Breast epithelium (tissue), 3 donors: ENCODE data around the gene CYB5A.

Experiments
- CTCF ChIP-seq, 3 donors: fragments of 450-650 bp; IDR thresholded peaks; one replicate each; pipeline ENCODE4 v1.5.1; 2016 to 2017; ENCODE audit warnings: antibody characterized with exemption in 3 of 3, mild to moderate bottlenecking in 3 of 3, moderate library complexity in 3 of 3
- POLR2A ChIP-seq: fragments of 450-650 bp; IDR thresholded peaks from one replicate; pipeline ENCODE4 v1.6.1; 2016; ENCODE audit warnings: antibody characterized with exemption, mild to moderate bottlenecking, moderate library complexity
- POLR2AphosphoS5 ChIP-seq, 3 donors: sonication (generic); formaldehyde crosslinking; IDR thresholded peaks; one replicate each; pipeline ENCODE4 v1.6.1; 2017; ENCODE audit warnings: antibody characterized with exemption in 3 of 3

GRCh38 chr18:74228312-74228711, 63.5 kb downstream of the CYB5A start:
- no peak for TF ChIP-seq CTCF (IDR thresholded peaks at IDR 0.05)
- TF ChIP-seq POLR2A = no peak
- no peak for TF ChIP-seq POLR2AphosphoS5 (IDR thresholded peaks at IDR 0.05)
